Activated CD8-positive, alpha-beta T cell treated with anti-CD3 and anti-CD28 coated beads for 36 hours (primary cell): Measurements from ENCODE around the gene NRN1L. TPM values are rescaled to one million over a fixed set of nuclear protein-coding genes. Genes with fewer than 3 reads are reported as not detected.
A peak's percentile ranks its signal among the peaks of the same experiment; 100 is the strongest.

Source experiments
- ATAC-seq: fragments of 200-7000 bp; cut with Tn5 transposase; one replicate; pipeline ENCODE4 v1.10.0; 2021; ENCODE audit warnings: mild to moderate bottlenecking, moderate library complexity
- CTCF ChIA-PET: fragments of 350-600 bp; sonication (Branson Sonifier 250); formaldehyde crosslinking; loops from one replicate; lab custom pipeline; 2021; ENCODE audit warnings: antibody characterized with exemption; lab: Charles Lee
- POLR2A ChIA-PET: fragments of 350-600 bp; sonication (Branson Sonifier 250); formaldehyde crosslinking; loops from one replicate; lab custom pipeline; 2021; ENCODE audit warnings: antibody characterized with exemption; lab: Charles Lee
- DNase-seq: peaks from one replicate; pipeline ENCODE4 v3.0.0-alpha.2; 2020
- H3K27ac Mint-ChIP-seq: one replicate; pipeline ENCODE4 v1.8.0; 2021; ENCODE audit warnings: mild to moderate bottlenecking, mixed read lengths
- H3K27me3 Mint-ChIP-seq: one replicate; pipeline ENCODE4 v1.8.0; 2021; ENCODE audit warnings: mixed read lengths
- H3K36me3 Mint-ChIP-seq: one replicate; pipeline ENCODE4 v1.8.0; 2021; ENCODE audit warnings: low read depth, mixed read lengths
- H3K4me1 Mint-ChIP-seq: one replicate; pipeline ENCODE4 v1.8.0; 2021; ENCODE audit warnings: low read depth, mixed read lengths
- H3K4me3 Mint-ChIP-seq: one replicate; pipeline ENCODE4 v1.8.0; 2021; ENCODE audit warnings: mild to moderate bottlenecking, moderate library complexity, mixed read lengths
- H3K9me3 Mint-ChIP-seq: one replicate; pipeline ENCODE4 v1.8.0; 2021; ENCODE audit warnings: mixed read lengths
- CTCF ChIP-seq: fragments of 200-600 bp; IDR thresholded peaks from one replicate; pipeline ENCODE4 v1.8.0; 2022; ENCODE audit warnings: antibody characterized with exemption, mild to moderate bottlenecking
- intact Hi-C: fragments of 100-400 bp; cut with micrococcal nuclease; formaldehyde crosslinking; loops from one replicate; pipeline ENCODE4 v1.10.0; 2022
- total RNA-seq, 2 experiments: library from RNA; stranded (reverse); gene quantifications; one replicate each; pipeline ENCODE4 v1.2.3, GENCODE V29; 2021

The NRN1L gene
- total RNA-seq, 2 experiments from 2014 or later, result 0.83 TPM; not detected in 1

GRCh38 chr16:67842509-67843342 lies 42.0 kb upstream of the NRN1L start:
- peaks cover 18% of the 10 kb centered on the region for H3K36me3 Mint-ChIP-seq
- H3K27me3 Mint-ChIP-seq, result no peaks in the 10 kb centered on the region
- intact Hi-C loops, result loop anchor here (5.0 kb wide), 1 partner anchor 35 kb away; the partner anchor contains the start of genes RANBP10 and TSNAXIP1
- peak overlapping the region; percentile 97 for H3K4me3 Mint-ChIP-seq
- ATAC-seq (peak; percentile 10), DNase-seq (peak; percentile 74)
- TF ChIP-seq CTCF, result no peak
- no peaks in the 10 kb centered on the region for H3K9me3 Mint-ChIP-seq
- CTCF ChIA-PET, result interaction anchor here (1.4 to 4.1 kb wide), 4 partner anchors 13 to 99 kb away, joined by 4 to 30 read pairs (median 10); no protein-coding TSS in a partner anchor
- peak overlapping the region; percentile 95 for H3K27ac Mint-ChIP-seq
- POLR2A ChIA-PET, result interaction anchor here (0.7 to 1.3 kb wide), 5 partner anchors 9 to 88 kb away, joined by 3 to 6 read pairs (median 4); partner anchors contain the start of genes RANBP10 and TSNAXIP1
- H3K4me1 Mint-ChIP-seq, result peaks cover 30% of the 10 kb centered on the region

- H3K4me1 Mint-ChIP-seq, result peaks cover 34% of the 10 kb centered on the region
- no peaks in the 10 kb centered on the region for H3K9me3 Mint-ChIP-seq
- CTCF ChIA-PET, result interaction anchor here (1.4 to 4.1 kb wide), 4 partner anchors 13 to 98 kb away, joined by 4 to 30 read pairs (median 10); no protein-coding TSS in a partner anchor
- POLR2A ChIA-PET, result interaction anchor here (0.7 to 1.3 kb wide), 5 partner anchors 10 to 87 kb away, joined by 3 to 6 read pairs (median 4); partner anchors contain the start of genes RANBP10 and TSNAXIP1
- H3K4me3 Mint-ChIP-seq, result peak overlapping the region; percentile 97
- H3K27ac Mint-ChIP-seq, result peak overlapping the region; percentile 95
- no peaks in the 10 kb centered on the region for H3K27me3 Mint-ChIP-seq
- H3K36me3 Mint-ChIP-seq, result peaks cover 21% of the 10 kb centered on the region
- no peak for TF ChIP-seq CTCF
- intact Hi-C loops, result loop anchor here (5.0 kb wide), 1 partner anchor 36 kb away; the partner anchor contains the start of genes RANBP10 and TSNAXIP1
- DNase-seq (no peak), ATAC-seq (no peak)
Measured at GRCh38 chr16:67843343-67843765, 41.3 kb upstream of the NRN1L start.

- ChIA-PET CTCF (interaction anchor here (0.7 to 4.1 kb wide), 10 partner anchors 9 to 384 kb away, joined by 3 to 30 read pairs (median 4); partner anchors contain the start of genes CARMIL2, CTCF, RANBP10 and TSNAXIP1), POLR2A (interaction anchor here (0.7 to 1.4 kb wide), 5 partner anchors 11 to 39 kb away, joined by 4 to 5 read pairs (median 4); partner anchors contain the start of gene EDC4)
- intact Hi-C loops, result loop anchor here (5.0 kb wide), 1 partner anchor 37 kb away; the partner anchor contains the start of genes RANBP10 and TSNAXIP1
- no peaks in the 10 kb centered on the region for H3K27me3 Mint-ChIP-seq
- no peak for TF ChIP-seq CTCF
- H3K9me3 Mint-ChIP-seq, result no peaks in the 10 kb centered on the region
- H3K4me1 Mint-ChIP-seq, result peaks cover 40% of the 10 kb centered on the region
- peak overlapping the region; percentile 97 for H3K4me3 Mint-ChIP-seq
- DNase-seq (no peak), ATAC-seq (no peak)
- H3K27ac Mint-ChIP-seq, result peak overlapping the region; percentile 95
- peaks cover 26% of the 10 kb centered on the region for H3K36me3 Mint-ChIP-seq
Measured at GRCh38 chr16:67844497-67844896, 40.2 kb upstream of the NRN1L start.

GRCh38 chr16:67845291-67846062 lies 39.2 kb upstream of the NRN1L start:
- no peaks in the 10 kb centered on the region for H3K9me3 Mint-ChIP-seq
- H3K27ac Mint-ChIP-seq, result peak overlapping the region; percentile 94
- ChIA-PET POLR2A (interaction anchor here (0.6 to 3.9 kb wide), 8 partner anchors 10 to 364 kb away, joined by 3 to 22 read pairs (median 4); partner anchors contain the start of gene ATP6V0D1), CTCF (interaction anchor here (0.8 to 4.1 kb wide), 9 partner anchors 8 to 96 kb away, joined by 3 to 30 read pairs (median 5); partner anchors contain the start of genes NRN1L, RANBP10 and TSNAXIP1)
- peaks cover 42% of the 10 kb centered on the region for H3K4me1 Mint-ChIP-seq
- peaks cover 28% of the 10 kb centered on the region for H3K36me3 Mint-ChIP-seq
- no peaks in the 10 kb centered on the region for H3K27me3 Mint-ChIP-seq
- no peak for TF ChIP-seq CTCF
- peak overlapping the region; percentile 93 for H3K4me3 Mint-ChIP-seq
- no peak for ATAC-seq
- intact Hi-C loops, result no loop called here
- DNase-seq, result peak; percentile 13
